KMS-11 (cell line): ENCODE data around the gene CDRT4.

Experiments used
- H2AFZ ChIP-seq: fragments of 200-600 bp; sonication (generic); 2 replicates; pipeline ENCODE4 v1.6.1; 2016; ENCODE audit warnings: antibody characterized with exemption, mixed run types, low read depth
- H3K27ac ChIP-seq: fragments of 200-600 bp; sonication (generic); 2 replicates; pipeline ENCODE4 v1.6.1; 2016; ENCODE audit warnings: mild to moderate bottlenecking, mixed run types
- H3K27me3 ChIP-seq: fragments of 200-600 bp; sonication (generic); 2 replicates; pipeline ENCODE4 v1.6.1; 2017; ENCODE audit warnings: mild to moderate bottlenecking, low read depth, mixed run types, moderate library complexity; ENCODE audit not compliant: insufficient read depth
- H3K36me3 ChIP-seq: fragments of 200-600 bp; sonication (generic); 2 replicates; pipeline ENCODE4 v1.6.1; 2017; ENCODE audit warnings: mild to moderate bottlenecking, mixed run types; ENCODE audit not compliant: insufficient read depth
- H3K4me1 ChIP-seq: fragments of 200-600 bp; sonication (generic); 2 replicates; pipeline ENCODE4 v1.6.1; 2016; ENCODE audit warnings: mild to moderate bottlenecking, low read depth, mixed run types; ENCODE audit not compliant: poor library complexity, severe bottlenecking
- H3K4me2 ChIP-seq: fragments of 200-600 bp; sonication (generic); 2 replicates; pipeline ENCODE4 v1.7.0; 2016; ENCODE audit warnings: mild to moderate bottlenecking, mixed run types
- H3K4me3 ChIP-seq: fragments of 200-600 bp; sonication (generic); IDR thresholded peaks from 2 replicates; pipeline ENCODE4 v1.6.1; 2017; ENCODE audit warnings: low read depth, low read length, mixed read lengths; ENCODE audit not compliant: insufficient read depth
- H3K79me2 ChIP-seq: fragments of 200-600 bp; sonication (generic); 2 replicates; pipeline ENCODE4 v1.6.1; 2016; ENCODE audit warnings: low read depth, mixed run types; ENCODE audit not compliant: insufficient read depth
- H3K9ac ChIP-seq: fragments of 200-600 bp; sonication (generic); 2 replicates; pipeline ENCODE4 v1.6.1; 2016; ENCODE audit warnings: mild to moderate bottlenecking, mixed run types
- H4K20me1 ChIP-seq: fragments of 200-600 bp; sonication (generic); 2 replicates; pipeline ENCODE4 v1.6.1; 2016; ENCODE audit warnings: mild to moderate bottlenecking, mixed run types; ENCODE audit not compliant: insufficient read depth
- CTCF ChIP-seq: fragments of 200-600 bp; sonication (generic); conservative IDR thresholded peaks from 2 replicates; pipeline ENCODE4 v1.6.1; 2017; ENCODE audit warnings: low read depth, mild to moderate bottlenecking, antibody characterized with exemption, low read length, moderate library complexity, mixed read lengths

Gene CDRT4

DNA sequence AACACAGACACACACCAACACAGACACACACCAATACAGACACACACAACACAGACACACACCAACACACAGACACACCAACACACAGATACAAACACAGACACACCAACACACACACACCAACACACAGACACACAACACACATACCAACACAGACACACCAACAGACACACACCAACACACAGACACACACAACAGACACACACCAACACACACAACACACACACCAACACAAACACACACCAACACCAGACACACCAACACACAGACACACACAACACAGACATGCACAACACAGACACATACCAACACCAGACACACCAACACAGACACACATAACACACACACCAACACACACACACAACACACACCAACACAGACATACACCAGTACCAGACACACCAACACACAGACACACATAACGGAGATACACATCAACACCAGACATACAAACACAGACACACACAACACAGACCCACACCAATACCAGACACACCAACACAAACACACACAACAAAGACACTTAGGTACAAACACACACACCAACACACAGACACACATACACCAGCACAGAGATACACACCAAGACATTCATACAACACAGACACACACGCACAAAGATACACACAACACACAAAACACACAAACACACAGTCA, 2.2 kb downstream of the CDRT4 start:
- no peaks in the 10 kb centered on the region for H3K79me2 ChIP-seq
- H3K4me1 ChIP-seq = no peaks in the 10 kb centered on the region
- H3K4me3 ChIP-seq = no peak overlapping the region
- no peaks in the 10 kb centered on the region for H4K20me1 ChIP-seq
- H3K9ac ChIP-seq = no peak overlapping the region
- H3K27me3 ChIP-seq = no peaks in the 10 kb centered on the region
- no peaks in the 10 kb centered on the region for H3K36me3 ChIP-seq
- H2AFZ ChIP-seq = no peak overlapping the region
- TF ChIP-seq CTCF = no peak
- no peak overlapping the region for H3K4me2 ChIP-seq
- H3K27ac ChIP-seq = no peak overlapping the region

DNA sequence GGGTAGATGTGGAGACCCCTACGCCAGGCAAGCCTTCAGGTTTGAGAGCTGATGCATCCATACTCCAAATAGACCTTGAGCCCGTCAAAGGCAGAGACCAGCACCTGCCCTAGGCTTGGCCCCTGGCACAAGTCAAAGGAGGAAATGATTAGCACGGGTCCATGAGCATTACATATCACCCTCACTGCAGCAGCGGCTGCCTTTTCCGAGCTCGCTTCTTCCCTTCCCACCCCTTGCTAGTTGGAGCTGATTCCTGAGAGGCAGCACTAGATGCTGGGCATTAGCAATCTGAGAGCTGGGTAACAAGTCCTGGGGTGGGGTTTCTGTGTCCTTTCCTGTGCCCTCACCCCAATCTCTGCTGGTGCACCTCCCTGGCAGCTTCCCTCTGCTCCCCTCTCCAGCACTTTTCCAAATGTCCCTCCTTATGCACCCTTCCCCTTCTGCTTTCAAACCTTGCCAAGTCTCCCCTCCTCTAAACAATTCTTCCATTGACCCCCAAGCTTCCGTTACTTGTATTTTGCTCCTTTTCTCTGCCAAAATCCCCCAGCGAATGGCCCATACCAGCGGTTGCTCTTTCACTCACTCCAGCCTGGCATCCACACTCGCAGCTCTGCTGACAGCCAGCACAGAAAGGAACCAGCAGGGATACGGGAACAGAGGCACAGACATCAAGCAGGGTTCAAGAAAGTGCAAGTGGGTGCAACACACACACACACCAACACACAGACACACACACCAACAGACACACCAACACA, 3.0 kb downstream of the CDRT4 start:
- TF ChIP-seq CTCF = no peak
- no peak overlapping the region for H3K27ac ChIP-seq
- H3K79me2 ChIP-seq = no peaks in the 10 kb centered on the region
- no peak overlapping the region for H3K4me2 ChIP-seq
- no peaks in the 10 kb centered on the region for H3K27me3 ChIP-seq
- no peak overlapping the region for H3K4me3 ChIP-seq
- H3K36me3 ChIP-seq = no peaks in the 10 kb centered on the region
- H2AFZ ChIP-seq = no peak overlapping the region
- H3K4me1 ChIP-seq = no peaks in the 10 kb centered on the region
- H4K20me1 ChIP-seq = no peaks in the 10 kb centered on the region
- no peak overlapping the region for H3K9ac ChIP-seq

DNA sequence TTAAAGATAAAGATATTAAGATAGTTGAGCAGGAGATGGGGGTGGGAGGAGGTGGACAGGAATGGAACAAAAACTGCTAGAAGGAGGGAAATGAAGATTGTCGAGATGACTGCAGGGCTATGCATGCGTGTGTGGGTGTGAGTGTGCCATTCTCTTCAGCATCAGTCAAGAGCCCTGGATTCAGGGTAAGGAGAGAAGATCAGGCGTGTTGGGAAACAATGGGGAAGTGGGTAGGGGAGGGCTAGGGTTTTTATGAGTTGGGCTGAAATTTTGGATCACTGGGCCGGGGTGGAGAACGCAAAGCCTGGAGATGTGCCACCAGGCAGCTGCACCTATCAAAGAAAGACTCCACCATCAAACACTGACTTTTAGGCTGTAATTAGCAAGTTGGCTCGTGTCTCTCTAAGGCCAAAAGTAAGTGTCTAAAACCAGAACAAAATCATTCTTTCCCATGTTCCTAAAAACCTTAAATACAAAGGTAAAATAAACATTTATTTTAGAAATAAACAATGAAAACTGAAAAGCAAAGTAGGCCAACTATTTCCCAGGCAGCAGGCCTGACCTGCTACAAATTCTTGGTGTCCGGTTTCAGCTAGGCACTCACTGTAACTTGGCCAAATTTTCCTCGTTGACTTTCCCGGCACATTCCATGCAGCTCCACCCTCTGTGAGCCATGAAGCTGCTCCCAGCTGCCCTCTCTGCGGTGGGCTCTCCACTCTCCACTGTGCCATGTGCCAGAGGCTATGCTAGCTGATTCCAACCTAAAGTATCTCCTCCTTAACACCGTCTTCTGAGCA, 4.2 kb downstream of the CDRT4 start:
- H3K27ac ChIP-seq = no peak overlapping the region

DNA sequence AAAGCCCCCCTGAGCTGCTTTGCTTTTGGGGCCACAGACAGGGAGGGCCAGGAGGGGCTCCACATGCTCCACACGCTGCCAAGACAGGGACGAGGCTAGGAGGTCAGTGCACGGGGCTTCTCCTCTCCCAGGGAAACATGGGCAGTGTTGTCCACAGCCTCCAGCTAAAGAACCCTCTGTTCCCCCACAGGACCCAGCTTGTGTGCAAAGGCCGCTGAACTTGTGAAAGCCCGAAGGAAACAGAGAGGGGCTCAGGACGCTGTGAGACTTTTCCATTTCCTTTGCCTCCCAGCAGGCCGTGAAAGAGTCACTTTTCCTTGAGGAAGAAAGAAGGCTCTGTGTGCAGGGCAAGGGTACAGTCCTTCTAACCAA, 9.7 kb downstream of the CDRT4 start:
- Histone ChIP-seq H3K9ac (no peak overlapping the region), H3K4me3 (no peak overlapping the region), H3K27ac (no peak overlapping the region), H3K36me3 (no peaks in the 10 kb centered on the region), H3K79me2 (no peaks in the 10 kb centered on the region), H2AFZ (no peak overlapping the region), H4K20me1 (no peaks in the 10 kb centered on the region), H3K4me2 (no peak overlapping the region), H3K4me1 (no peaks in the 10 kb centered on the region), H3K27me3 (no peaks in the 10 kb centered on the region)
- TF ChIP-seq CTCF = no peak

More for the DNA sequence above, 4.2 kb downstream of the CDRT4 start:
- no peak for TF ChIP-seq CTCF
- no peaks in the 10 kb centered on the region for H3K36me3 ChIP-seq
- H3K27me3 ChIP-seq = no peaks in the 10 kb centered on the region
- H4K20me1 ChIP-seq = no peaks in the 10 kb centered on the region
- H3K4me3 ChIP-seq = no peak overlapping the region
- H3K4me1 ChIP-seq = no peaks in the 10 kb centered on the region
- H3K9ac ChIP-seq = no peak overlapping the region
- no peaks in the 10 kb centered on the region for H3K79me2 ChIP-seq
- H2AFZ ChIP-seq = no peak overlapping the region
- no peak overlapping the region for H3K4me2 ChIP-seq
